ENCODE results near the gene CCNK. TPM values are rescaled to one million over a fixed set of nuclear protein-coding genes. Genes with fewer than 3 reads are reported as not detected.

Gene CCNK
- total and polyA plus RNA-seq, 10 of the 15 experiments (the other 5 are each of a cell fraction or from before 2014, with no cell fraction given) = 10.8 to 88.0 (median 22.5) TPM

DNA sequence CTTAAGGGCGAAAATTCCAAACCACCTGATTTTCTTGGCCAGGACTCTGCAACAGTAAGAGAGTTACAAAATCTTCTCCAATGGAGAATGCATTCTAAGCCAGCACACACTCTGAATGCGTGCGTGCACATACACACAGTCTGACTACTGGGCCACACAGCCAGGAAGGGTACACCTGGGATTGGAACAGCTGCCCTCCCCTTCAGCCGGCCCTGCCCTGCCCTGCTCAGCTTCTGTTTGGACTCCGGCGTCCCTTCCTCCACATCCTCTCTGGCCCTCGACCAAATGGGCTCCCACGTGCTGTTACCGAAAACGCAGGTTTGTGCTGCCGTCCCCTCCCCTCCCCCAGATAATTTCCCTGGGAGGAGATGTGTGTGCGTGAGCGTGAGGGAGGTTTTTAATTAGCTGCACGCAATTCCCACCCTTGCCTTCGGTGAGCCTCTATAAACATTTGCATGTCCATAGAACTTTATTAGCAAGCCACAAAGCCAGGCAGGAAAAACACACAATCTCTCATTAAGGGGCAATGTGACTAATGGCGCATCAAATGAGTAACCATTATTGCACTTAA lies 43.0 kb downstream of the CCNK start:
- H2AFZ ChIP-seq (ENCODE audit: control insufficient read depth, low read depth, low read length) = no peak overlapping the region
- no peaks in the 10 kb centered on the region for H3K27me3 ChIP-seq (replicated peaks in 1 of 2; ENCODE audit: control insufficient read depth in 2 of 2, insufficient read depth in 2 of 2, low read length in 1 of 2)
- no peaks in the 10 kb centered on the region for H3K4me1 ChIP-seq (ENCODE audit: control insufficient read depth, insufficient read depth, low read length)
- TF ChIP-seq, protein P1, sequence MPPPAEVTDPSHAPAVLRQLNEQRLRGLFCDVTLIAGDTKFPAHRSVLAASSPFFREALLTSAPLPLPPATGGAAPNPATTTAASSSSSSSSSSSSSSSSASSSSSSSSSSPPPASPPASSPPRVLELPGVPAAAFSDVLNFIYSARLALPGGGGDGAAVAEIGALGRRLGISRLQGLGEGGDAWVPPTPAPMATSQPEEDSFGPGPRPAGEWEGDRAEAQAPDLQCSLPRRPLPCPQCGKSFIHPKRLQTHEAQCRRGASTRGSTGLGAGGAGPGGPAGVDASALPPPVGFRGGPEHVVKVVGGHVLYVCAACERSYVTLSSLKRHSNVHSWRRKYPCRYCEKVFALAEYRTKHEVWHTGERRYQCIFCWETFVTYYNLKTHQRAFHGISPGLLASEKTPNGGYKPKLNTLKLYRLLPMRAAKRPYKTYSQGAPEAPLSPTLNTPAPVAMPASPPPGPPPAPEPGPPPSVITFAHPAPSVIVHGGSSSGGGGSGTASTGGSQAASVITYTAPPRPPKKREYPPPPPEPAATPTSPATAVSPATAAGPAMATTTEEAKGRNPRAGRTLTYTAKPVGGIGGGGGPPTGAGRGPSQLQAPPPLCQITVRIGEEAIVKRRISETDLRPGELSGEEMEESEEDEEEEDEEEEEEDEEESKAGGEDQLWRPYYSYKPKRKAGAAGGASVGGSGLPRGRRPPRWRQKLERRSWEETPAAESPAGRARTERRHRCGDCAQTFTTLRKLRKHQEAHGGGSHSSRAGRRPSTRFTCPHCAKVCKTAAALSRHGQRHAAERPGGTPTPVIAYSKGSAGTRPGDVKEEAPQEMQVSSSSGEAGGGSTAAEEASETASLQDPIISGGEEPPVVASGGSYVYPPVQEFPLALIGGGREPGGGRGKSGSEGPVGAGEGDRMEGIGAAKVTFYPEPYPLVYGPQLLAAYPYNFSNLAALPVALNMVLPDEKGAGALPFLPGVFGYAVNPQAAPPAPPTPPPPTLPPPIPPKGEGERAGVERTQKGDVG (CRISPR knock-in tag; IDR thresholded peaks at IDR 0.05) = no peak
- TF ChIP-seq, protein P2, sequence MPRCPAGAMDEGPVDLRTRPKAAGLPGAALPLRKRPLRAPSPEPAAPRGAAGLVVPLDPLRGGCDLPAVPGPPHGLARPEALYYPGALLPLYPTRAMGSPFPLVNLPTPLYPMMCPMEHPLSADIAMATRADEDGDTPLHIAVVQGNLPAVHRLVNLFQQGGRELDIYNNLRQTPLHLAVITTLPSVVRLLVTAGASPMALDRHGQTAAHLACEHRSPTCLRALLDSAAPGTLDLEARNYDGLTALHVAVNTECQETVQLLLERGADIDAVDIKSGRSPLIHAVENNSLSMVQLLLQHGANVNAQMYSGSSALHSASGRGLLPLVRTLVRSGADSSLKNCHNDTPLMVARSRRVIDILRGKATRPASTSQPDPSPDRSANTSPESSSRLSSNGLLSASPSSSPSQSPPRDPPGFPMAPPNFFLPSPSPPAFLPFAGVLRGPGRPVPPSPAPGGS (IDR thresholded peaks at IDR 0.05; ENCODE audit: borderline replicate concordance, insufficient read depth, low read depth, low read length, poor library complexity, severe bottlenecking) = peak; percentile 19
- in situ Hi-C loops (cut with MboI) (loop anchor here (5.0 kb wide), 1 partner anchor 98 kb away; no protein-coding TSS in a partner anchor), intact Hi-C loops (cut with micrococcal nuclease; ENCODE audit: unreplicated experiment) (no loop called here)
- no TSS peak for BruUV-seq (replicated peaks)
- WGBS (ENCODE audit: insufficient coverage, insufficient replicate concordance, low lambda C conversion rate, missing lambda C conversion rate) = 70% methylated on average over 16 of the region's 16 CpGs
- H4K20me1 ChIP-seq (ENCODE audit: control insufficient read depth, insufficient read depth) = no peaks in the 10 kb centered on the region
- H3K36me3 ChIP-seq (ENCODE audit: control insufficient read depth in 2 of 2, insufficient read depth in 2 of 2, low read length in 1 of 2) = no peaks in the 10 kb centered on the region
- no peak overlapping the region for H3K4me2 ChIP-seq (ENCODE audit: control insufficient read depth, insufficient read depth)
- DNase-seq (ENCODE audit: low read depth, low spot score) (no peak), FAIRE-seq (no peak), ATAC-seq (no peak)
- no peaks in the 10 kb centered on the region for H3K9me3 ChIP-seq (replicated peaks; ENCODE audit: control insufficient read depth, insufficient read depth, low read length)
- H3K79me2 ChIP-seq (ENCODE audit: control insufficient read depth, insufficient read depth, low read length) = no peaks in the 10 kb centered on the region
- ChIA-PET RAD21 (ENCODE audit: unreplicated experiment) (interaction anchor here (1.9 kb wide), 1 partner anchor 104 kb away, joined by 6 read pairs; no protein-coding TSS in a partner anchor), SMC1A (ENCODE audit: uncharacterized antibody, unreplicated experiment) (interaction anchor here (0.7 to 1.2 kb wide), 2 partner anchors 9 to 356 kb away, joined by 3 read pairs; no protein-coding TSS in a partner anchor), CTCF (interaction anchor here (0.7 to 1.1 kb wide), 3 partner anchors 99 to 104 kb away, joined by 3 to 4 read pairs (median 3); no protein-coding TSS in a partner anchor), POLR2A (no interaction called here)
- no peak overlapping the region for H3K4me3 ChIP-seq
- no peak overlapping the region for H3K27ac ChIP-seq (ENCODE audit: control insufficient read depth, insufficient read depth)
- H3K9ac ChIP-seq (ENCODE audit: control insufficient read depth, insufficient read depth, low read length) = no peak overlapping the region

All from GM12878 (cell line).